Mucosa of stomach (tissue), 1 donor: ENCODE data around the gene C1orf167.

ENCODE experiments used
- H3K27me3 ChIP-seq: one replicate; pipeline ENCODE4 v1.7.0; 2013; ENCODE audit warnings: mild to moderate bottlenecking, low read length; ENCODE audit not compliant: control insufficient read depth, insufficient read depth
- H3K36me3 ChIP-seq: one replicate; pipeline ENCODE4 v1.7.0; 2013; ENCODE audit warnings: low read length; ENCODE audit not compliant: control insufficient read depth, insufficient read depth
- H3K4me1 ChIP-seq: one replicate; pipeline ENCODE4 v1.7.0; 2013; ENCODE audit warnings: mild to moderate bottlenecking, low read length; ENCODE audit not compliant: control insufficient read depth, insufficient read depth
- H3K4me3 ChIP-seq: one replicate; pipeline ENCODE4 v1.7.0; 2013; ENCODE audit warnings: low read length
- H3K9ac ChIP-seq: one replicate; pipeline ENCODE4 v1.7.0; 2013; ENCODE audit warnings: mild to moderate bottlenecking, low read length, moderate library complexity
- H3K9me3 ChIP-seq: one replicate; pipeline ENCODE4 v1.7.0; 2013; ENCODE audit warnings: mild to moderate bottlenecking, low read length, moderate library complexity; ENCODE audit not compliant: control insufficient read depth
- donor health status: Pancreatic carcinoma.

Gene C1orf167

DNA sequence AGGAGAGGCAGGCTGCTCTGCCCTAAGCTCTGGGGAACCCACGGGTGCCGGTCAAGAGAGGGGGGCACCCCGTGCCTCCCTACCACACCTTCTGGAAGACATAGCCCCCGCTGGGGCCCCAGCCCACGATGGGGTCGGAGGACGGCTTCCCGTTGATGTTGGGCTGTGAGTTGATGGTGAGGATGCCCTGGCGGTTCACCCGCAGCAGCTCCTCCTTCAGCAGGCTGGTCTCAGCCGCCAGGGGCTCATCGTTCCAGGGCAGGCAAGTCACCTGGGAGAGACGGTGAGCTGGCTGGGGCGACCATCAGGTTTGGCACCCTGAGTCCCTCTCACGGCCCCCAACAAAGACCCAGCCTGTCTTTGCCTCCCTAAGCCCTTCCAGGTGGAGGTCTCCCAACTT lies 31.8 kb downstream of the C1orf167 start:
- Histone ChIP-seq H3K27me3 (no peaks in the 10 kb centered on the region), H3K9ac (no peak overlapping the region), H3K4me1 (peaks cover 40% of the 10 kb centered on the region), H3K4me3 (no peak overlapping the region), H3K9me3 (no peaks in the 10 kb centered on the region), H3K36me3 (peaks cover 42% of the 10 kb centered on the region)

DNA sequence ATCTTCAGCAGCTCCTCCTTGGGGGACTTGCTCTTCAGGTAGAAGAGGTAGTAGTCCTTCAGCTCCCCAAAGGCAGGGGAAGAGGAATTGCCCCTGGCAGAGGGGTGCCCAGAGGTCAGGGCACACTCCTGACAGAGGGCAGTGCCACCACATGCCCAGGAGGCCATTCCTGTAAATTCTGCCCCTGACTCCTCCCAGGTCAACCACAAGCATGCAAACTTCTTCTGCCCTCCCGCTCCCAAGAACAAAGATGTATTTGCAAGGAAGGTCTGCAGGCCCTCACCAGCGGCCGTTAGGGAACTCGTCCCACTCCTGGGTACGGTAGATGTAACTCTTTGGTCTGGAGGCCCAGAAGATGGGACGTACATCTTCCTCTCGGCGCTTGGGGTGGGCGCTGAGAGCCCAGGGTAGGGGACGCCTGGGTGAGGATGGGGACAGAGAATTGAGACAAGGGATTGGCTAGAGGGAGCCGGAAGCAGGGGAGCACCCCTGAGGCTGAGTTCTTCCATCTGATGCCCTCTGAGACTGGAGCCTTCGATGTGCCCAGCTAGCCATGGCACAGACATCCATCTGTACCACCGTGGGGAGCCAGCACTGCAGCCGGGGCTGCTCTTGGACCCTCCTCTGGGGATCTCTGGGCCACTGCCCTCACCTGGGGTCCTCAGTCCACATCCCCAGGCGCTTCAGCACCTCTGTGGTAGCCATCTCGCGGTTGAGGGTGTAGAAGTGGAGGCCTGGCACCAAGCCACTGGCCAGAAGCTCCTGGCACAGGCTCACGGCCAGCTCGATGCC lies 32.6 kb downstream of the C1orf167 start:
- Histone ChIP-seq H3K4me1 (peaks cover 32% of the 10 kb centered on the region), H3K27me3 (no peaks in the 10 kb centered on the region), H3K36me3 (peaks cover 46% of the 10 kb centered on the region)

DNA sequence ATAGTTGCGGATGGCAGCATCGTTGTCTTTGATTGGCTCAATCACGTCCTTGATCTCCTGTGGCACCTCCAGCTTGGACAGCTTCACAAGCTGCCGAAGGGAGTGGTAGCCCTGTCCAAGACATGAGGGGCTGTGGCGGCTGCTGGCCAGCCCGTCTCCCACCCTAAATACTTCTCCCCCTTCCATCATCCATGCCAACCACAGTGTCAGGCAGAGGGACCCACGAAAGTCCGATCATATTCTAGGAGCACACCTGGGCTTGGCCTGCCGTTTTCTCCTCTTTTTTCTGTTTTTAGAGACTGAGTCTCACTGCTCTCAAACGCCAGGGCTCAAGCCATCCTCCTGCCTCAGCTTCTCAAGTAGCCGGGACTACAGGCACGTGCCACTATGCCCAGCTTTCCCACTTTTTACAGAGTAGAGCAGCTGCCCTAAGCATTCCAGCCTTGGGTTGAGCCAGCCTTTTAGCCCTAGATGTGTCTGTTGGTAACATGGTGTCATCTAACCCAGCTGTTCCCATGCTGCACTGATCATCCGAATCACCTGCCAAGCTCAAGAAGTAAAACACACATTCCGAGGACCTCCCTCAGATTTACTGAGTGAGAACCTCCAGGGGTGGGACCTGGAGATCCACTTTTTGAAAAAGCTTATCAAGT lies 33.4 kb downstream of the C1orf167 start:
- no peaks in the 10 kb centered on the region for H3K9me3 ChIP-seq
- H3K9ac ChIP-seq = no peak overlapping the region
- peaks cover 24% of the 10 kb centered on the region for H3K4me1 ChIP-seq
- H3K36me3 ChIP-seq = peaks cover 39% of the 10 kb centered on the region
- H3K27me3 ChIP-seq = no peaks in the 10 kb centered on the region
- H3K4me3 ChIP-seq = no peak overlapping the region

More for the DNA sequence above, 32.6 kb downstream of the C1orf167 start:
- no peak overlapping the region for H3K9ac ChIP-seq
- no peaks in the 10 kb centered on the region for H3K9me3 ChIP-seq
- H3K4me3 ChIP-seq = no peak overlapping the region

DNA sequence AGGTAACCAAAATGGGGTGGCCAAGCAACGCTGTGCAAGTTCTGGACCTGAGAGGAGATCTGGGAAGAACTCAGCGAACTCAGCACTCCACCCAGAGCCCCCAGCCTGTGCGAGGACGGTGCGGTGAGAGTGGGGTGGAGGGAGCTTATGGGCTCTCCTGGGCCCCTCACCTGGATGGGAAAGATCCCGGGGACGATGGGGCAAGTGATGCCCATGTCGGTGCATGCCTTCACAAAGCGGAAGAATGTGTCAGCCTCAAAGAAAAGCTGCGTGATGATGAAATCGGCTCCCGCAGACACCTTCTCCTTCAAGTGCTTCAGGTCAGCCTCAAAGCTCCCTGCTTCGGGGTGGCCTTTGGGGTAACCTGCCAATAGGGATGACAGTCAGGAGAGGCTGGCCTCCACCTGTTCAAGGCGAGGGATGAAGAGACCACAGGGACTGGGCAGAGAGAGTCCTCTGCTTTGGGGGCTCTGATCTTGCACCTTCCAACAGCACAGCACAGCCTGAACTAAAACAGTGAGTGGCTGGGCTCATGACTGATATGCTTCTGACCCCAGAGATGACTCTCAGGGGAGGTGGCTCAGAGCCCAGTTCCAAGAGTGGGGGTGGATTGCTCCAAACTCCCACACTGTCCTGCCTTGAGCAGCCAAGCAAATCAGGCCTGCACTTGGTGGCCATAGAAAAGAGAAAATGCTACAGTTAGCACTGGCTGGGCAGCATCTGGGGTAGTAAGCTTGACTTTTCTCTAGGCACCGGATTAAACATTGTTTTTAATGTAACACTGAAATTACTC lies 34.2 kb downstream of the C1orf167 start:
- no peak overlapping the region for H3K9ac ChIP-seq

DNA sequence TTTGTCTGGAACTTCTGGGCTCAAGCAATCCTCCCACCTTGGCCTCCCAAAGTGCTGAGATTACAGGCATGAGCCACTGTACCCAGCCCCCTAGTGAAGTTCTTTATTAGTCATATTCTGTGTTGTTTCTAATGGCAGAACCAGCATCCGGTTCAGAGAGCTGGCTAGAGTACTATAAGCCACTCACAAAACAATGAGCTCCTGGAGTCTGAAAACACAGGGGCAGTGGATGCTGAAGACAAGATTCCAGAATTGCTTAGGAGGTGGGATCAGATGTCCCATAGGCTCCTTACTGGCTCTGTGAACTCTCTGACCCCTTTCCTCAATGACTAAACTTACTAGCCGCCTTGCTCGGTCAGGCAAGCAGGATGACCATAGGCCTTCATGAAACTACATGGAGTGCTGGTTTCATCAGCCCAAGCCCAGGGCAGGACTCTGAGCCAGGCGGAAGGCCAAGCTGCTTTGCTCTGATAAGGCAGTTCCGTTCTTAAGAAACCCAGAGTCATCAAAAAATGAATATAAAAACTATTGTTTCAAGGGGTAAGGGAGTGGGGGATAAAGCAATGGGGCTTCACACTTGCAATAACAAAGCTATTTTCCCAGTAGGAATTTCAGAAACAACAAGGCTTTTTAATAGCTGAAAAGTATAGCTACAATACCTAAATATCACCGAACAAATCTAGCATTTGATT lies 35.7 kb downstream of the C1orf167 start:
- no peaks in the 10 kb centered on the region for H3K9me3 ChIP-seq
- H3K4me3 ChIP-seq = no peak overlapping the region
- H3K27me3 ChIP-seq = no peaks in the 10 kb centered on the region
- no peak overlapping the region for H3K9ac ChIP-seq
- peaks cover 40% of the 10 kb centered on the region for H3K36me3 ChIP-seq
- H3K4me1 ChIP-seq = peaks cover 9% of the 10 kb centered on the region

More for the DNA sequence above, 34.2 kb downstream of the C1orf167 start:
- peaks cover 43% of the 10 kb centered on the region for H3K36me3 ChIP-seq
- H3K27me3 ChIP-seq = no peaks in the 10 kb centered on the region
- peaks cover 16% of the 10 kb centered on the region for H3K4me1 ChIP-seq
- H3K9me3 ChIP-seq = no peaks in the 10 kb centered on the region
- H3K4me3 ChIP-seq = no peak overlapping the region

DNA sequence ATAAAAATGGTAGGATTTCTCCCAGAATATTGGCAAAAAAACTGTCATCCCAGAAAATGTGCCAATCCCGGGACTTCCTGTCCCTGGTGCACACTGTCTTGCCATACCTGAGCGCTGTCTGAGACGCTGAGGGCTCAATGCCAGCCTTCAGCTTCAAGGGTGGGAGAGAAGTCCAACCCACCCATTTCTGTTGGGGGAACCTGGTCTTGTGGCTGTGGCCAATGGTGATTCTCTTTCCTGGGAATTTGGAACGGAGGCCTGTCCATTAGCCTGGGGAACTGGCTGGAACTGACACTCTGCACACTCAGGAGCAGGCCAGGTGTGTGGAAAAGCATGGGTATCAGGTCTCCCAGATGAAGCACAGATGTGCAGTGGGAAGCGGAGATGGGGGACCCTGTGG lies 37.1 kb downstream of the C1orf167 start:
- peaks cover 22% of the 10 kb centered on the region for H3K4me1 ChIP-seq
- no peak overlapping the region for H3K4me3 ChIP-seq
- H3K9me3 ChIP-seq = no peaks in the 10 kb centered on the region
- H3K9ac ChIP-seq = no peak overlapping the region
- peaks cover 34% of the 10 kb centered on the region for H3K36me3 ChIP-seq
- no peaks in the 10 kb centered on the region for H3K27me3 ChIP-seq

DNA sequence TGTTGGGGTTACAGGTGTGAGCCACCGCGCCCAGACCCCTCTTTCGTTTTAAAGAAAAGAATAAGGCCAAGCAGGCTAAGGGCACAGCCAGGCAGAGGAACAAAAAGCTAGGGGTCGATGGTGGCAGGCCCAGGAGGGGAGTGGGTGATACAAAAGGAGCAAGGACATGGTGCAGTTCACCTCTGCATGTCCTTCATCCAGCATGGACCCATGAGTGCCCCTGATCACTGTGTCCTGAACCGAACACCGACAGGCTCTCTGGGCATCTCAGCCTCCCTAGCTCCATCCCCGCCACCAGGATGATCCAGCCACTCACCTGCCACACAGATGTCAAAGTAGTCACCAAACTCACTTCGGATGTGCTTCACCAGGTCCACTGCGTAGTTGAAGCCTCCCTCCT lies 37.9 kb downstream of the C1orf167 start:
- H3K9me3 ChIP-seq = no peaks in the 10 kb centered on the region
- peaks cover 28% of the 10 kb centered on the region for H3K4me1 ChIP-seq
- H3K36me3 ChIP-seq = peaks cover 26% of the 10 kb centered on the region
- H3K27me3 ChIP-seq = no peaks in the 10 kb centered on the region
- H3K9ac ChIP-seq = no peak overlapping the region
- H3K4me3 ChIP-seq = no peak overlapping the region

DNA sequence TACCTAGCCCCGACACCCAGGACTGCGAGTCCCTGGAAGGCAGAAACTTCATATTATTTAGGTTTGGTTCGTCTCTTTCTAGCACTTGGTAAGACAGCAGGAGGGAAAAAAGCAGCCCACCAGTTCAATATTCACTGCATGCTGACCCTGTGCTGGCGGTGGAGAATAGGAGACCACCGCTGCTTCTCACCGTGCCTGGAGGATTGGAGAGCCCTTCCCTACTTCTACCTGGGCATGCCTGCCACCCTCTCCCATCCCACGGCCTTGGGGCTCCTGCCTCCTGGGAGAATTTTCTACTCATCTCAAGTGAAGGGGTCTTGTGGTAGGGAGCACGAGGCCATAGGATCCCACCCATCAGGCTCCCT lies 38.4 kb downstream of the C1orf167 start:
- no peaks in the 10 kb centered on the region for H3K9me3 ChIP-seq
- no peaks in the 10 kb centered on the region for H3K27me3 ChIP-seq
- no peak overlapping the region for H3K4me3 ChIP-seq
- H3K4me1 ChIP-seq = peaks cover 31% of the 10 kb centered on the region
- no peak overlapping the region for H3K9ac ChIP-seq
- peaks cover 23% of the 10 kb centered on the region for H3K36me3 ChIP-seq

DNA sequence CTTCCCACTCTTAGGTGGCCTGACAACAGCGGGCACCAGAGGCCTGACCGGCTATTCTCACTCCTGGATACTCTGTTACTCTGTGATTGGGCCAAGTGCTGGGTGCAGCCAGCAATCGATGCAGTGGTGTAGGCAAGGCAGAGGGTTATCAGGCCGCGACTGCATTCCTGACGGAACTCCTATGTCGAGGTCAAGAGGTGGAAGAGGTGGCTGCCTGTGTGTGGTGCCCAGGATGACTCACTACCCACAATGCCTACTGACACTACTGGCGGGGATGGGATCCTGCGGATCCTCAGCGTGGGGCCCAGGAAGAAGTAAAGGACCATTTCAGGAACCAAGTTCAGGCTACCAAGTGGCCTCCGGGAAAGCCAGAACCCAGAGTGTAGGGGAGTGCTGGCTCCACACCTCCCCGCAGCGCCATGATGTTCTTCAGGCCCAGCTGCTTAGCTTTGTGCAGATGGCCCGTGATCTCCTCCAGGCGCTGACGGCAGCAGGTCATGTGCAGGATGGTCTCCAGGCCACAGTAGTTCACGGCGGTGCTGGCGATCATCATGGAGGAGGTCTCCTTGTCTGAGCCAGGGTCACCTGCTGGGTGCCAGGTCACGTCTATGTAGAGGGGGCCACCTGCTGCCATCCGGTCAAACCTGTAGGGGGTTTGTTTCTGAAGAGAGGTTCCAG lies 38.9 kb downstream of the C1orf167 start:
- Histone ChIP-seq H3K9me3 (no peaks in the 10 kb centered on the region), H3K4me1 (peaks cover 31% of the 10 kb centered on the region), H3K9ac (no peak overlapping the region), H3K27me3 (no peaks in the 10 kb centered on the region), H3K4me3 (no peak overlapping the region), H3K36me3 (peaks cover 17% of the 10 kb centered on the region)

DNA sequence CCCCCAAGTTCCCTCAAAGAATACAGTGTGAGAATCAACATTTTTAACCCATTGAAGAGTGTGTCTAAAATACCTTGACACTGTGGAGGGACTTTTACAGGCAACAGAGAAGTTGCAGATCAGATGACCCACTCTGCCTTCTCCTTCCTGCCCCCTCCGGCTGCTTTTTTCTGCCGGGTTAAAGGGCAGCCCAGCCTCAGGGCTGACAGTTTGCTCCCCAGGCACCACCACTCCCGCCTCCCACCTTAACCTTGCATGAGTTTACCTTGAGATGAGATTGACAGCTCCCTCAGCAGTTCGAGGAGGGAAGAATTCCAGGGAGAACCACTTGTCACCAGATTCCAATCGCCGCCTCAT lies 40.6 kb downstream of the C1orf167 start:
- Histone ChIP-seq H3K9me3 (no peaks in the 10 kb centered on the region), H3K36me3 (peaks cover 13% of the 10 kb centered on the region), H3K4me3 (peak overlapping the region; percentile 64), H3K27me3 (no peaks in the 10 kb centered on the region), H3K4me1 (peaks cover 44% of the 10 kb centered on the region), H3K9ac (peak overlapping the region; percentile 97)
